Activated CD8-positive, alpha-beta T cell treated with anti-CD3 and anti-CD28 coated beads for 36 hours (primary cell): ENCODE results near the gene SLC51B. TPM values are rescaled to one million over a fixed set of nuclear protein-coding genes. Genes with fewer than 3 reads are reported as not detected.

Experiments
- ATAC-seq: fragments of 200-7000 bp; cut with Tn5 transposase; one replicate; pipeline ENCODE4 v1.10.0; 2021; ENCODE audit warnings: mild to moderate bottlenecking, moderate library complexity
- CTCF ChIA-PET: fragments of 350-600 bp; sonication (Branson Sonifier 250); formaldehyde crosslinking; loops from one replicate; lab custom pipeline; 2021; ENCODE audit warnings: antibody characterized with exemption; lab: Charles Lee
- POLR2A ChIA-PET: fragments of 350-600 bp; sonication (Branson Sonifier 250); formaldehyde crosslinking; loops from one replicate; lab custom pipeline; 2021; ENCODE audit warnings: antibody characterized with exemption; lab: Charles Lee
- DNase-seq: peaks from one replicate; pipeline ENCODE4 v3.0.0-alpha.2; 2020
- H3K27ac Mint-ChIP-seq: one replicate; pipeline ENCODE4 v1.8.0; 2021; ENCODE audit warnings: mild to moderate bottlenecking, mixed read lengths
- H3K27me3 Mint-ChIP-seq: one replicate; pipeline ENCODE4 v1.8.0; 2021; ENCODE audit warnings: mixed read lengths
- H3K36me3 Mint-ChIP-seq: one replicate; pipeline ENCODE4 v1.8.0; 2021; ENCODE audit warnings: low read depth, mixed read lengths
- H3K4me1 Mint-ChIP-seq: one replicate; pipeline ENCODE4 v1.8.0; 2021; ENCODE audit warnings: low read depth, mixed read lengths
- H3K4me3 Mint-ChIP-seq: one replicate; pipeline ENCODE4 v1.8.0; 2021; ENCODE audit warnings: mild to moderate bottlenecking, moderate library complexity, mixed read lengths
- H3K9me3 Mint-ChIP-seq: one replicate; pipeline ENCODE4 v1.8.0; 2021; ENCODE audit warnings: mixed read lengths
- CTCF ChIP-seq: fragments of 200-600 bp; IDR thresholded peaks from one replicate; pipeline ENCODE4 v1.8.0; 2022; ENCODE audit warnings: antibody characterized with exemption, mild to moderate bottlenecking
- intact Hi-C: fragments of 100-400 bp; cut with micrococcal nuclease; formaldehyde crosslinking; loops from one replicate; pipeline ENCODE4 v1.10.0; 2022
- total RNA-seq, 2 experiments: library from RNA; stranded (reverse); gene quantifications; one replicate each; pipeline ENCODE4 v1.2.3, GENCODE V29; 2021

The SLC51B gene
- total RNA-seq, 2 experiments from 2014 or later: not detected

- Mint-ChIP-seq H3K27me3 (no peaks in the 10 kb centered on the region), H3K9me3 (no peaks in the 10 kb centered on the region), H3K4me3 (no peak overlapping the region), H3K27ac (no peak overlapping the region), H3K36me3 (peaks cover 28% of the 10 kb centered on the region), H3K4me1 (peaks cover 5% of the 10 kb centered on the region)
- intact Hi-C loops: no loop called here
- DNase-seq (no peak), ATAC-seq (no peak)
- ChIA-PET POLR2A (interaction anchor here (0.7 kb wide), 2 partner anchors 49 to 119 kb away, joined by 3 read pairs; no protein-coding TSS in a partner anchor), CTCF (interaction anchor here (0.8 to 3.6 kb wide), 5 partner anchors 8 to 69 kb away, joined by 3 to 31 read pairs (median 5); no protein-coding TSS in a partner anchor)
- no peak for TF ChIP-seq CTCF
Observed at GRCh38 chr15:65102912-65103311, 57.7 kb downstream of the SLC51B start.

Other genes with a start within 250 kb of the SLC51B start
- 10 to 100 TPM; 50.0 TPM for gene PIF1, start 219.7 kb upstream of the SLC51B start, total RNA-seq
- 10 to 100 TPM; 10.1 to 10.4 TPM for gene PLEKHO2, start 203.5 kb upstream of the SLC51B start, total RNA-seq
- gene ANKDD1A, start 133.5 kb upstream of the SLC51B start, total RNA-seq: 1 to 10 TPM; 3.4 to 4.3 TPM
- gene SPG21, start 55.5 kb upstream of the SLC51B start, total RNA-seq: 10 to 100 TPM; 72.3 to 73.0 TPM
- gene MTFMT, start 15.7 kb upstream of the SLC51B start, total RNA-seq: 10 to 100 TPM; 19.7 to 21.0 TPM
- not detected for gene RASL12, start 22.6 kb downstream of the SLC51B start, total RNA-seq
- gene KBTBD13, start 31.4 kb downstream of the SLC51B start, total RNA-seq: not detected
- gene UBAP1L, start 69.8 kb downstream of the SLC51B start, total RNA-seq: 1 to 10 TPM; 2.9 to 3.3 TPM
- gene PDCD7, start 88.4 kb downstream of the SLC51B start, total RNA-seq: 10 to 100 TPM; 33.8 to 35.1 TPM
- 10 to 100 TPM; 76.7 to 77.4 TPM for gene CLPX, start 140.0 kb downstream of the SLC51B start, total RNA-seq
- not detected for gene CILP, start 166.1 kb downstream of the SLC51B start, total RNA-seq
- gene PARP16, start 241.5 kb downstream of the SLC51B start, total RNA-seq: 10 to 100 TPM; 17.9 to 20.5 TPM